Peyer's patch (tissue), 4 donors: ENCODE measurements around the gene AIMP1.

Experiments
- CTCF ChIP-seq, 6 experiments: fragments of 450-650 bp in 4 of 6; fragments of 200-600 bp in 2 of 6; sonication (generic) in 1 of 6; IDR thresholded peaks; one replicate each; pipeline ENCODE4 v1.5.1; 2017 to 2019; ENCODE audit warnings: antibody characterized with exemption in 6 of 6, mild to moderate bottlenecking in 3 of 6, moderate library complexity in 1 of 6
- POLR2A ChIP-seq, 2 donors: fragments of 450-650 bp; IDR thresholded peaks; one replicate each; pipeline ENCODE4 v1.5.1; 2017; ENCODE audit warnings: antibody characterized with exemption in 2 of 2, mild to moderate bottlenecking in 2 of 2, moderate library complexity in 2 of 2

DNA sequence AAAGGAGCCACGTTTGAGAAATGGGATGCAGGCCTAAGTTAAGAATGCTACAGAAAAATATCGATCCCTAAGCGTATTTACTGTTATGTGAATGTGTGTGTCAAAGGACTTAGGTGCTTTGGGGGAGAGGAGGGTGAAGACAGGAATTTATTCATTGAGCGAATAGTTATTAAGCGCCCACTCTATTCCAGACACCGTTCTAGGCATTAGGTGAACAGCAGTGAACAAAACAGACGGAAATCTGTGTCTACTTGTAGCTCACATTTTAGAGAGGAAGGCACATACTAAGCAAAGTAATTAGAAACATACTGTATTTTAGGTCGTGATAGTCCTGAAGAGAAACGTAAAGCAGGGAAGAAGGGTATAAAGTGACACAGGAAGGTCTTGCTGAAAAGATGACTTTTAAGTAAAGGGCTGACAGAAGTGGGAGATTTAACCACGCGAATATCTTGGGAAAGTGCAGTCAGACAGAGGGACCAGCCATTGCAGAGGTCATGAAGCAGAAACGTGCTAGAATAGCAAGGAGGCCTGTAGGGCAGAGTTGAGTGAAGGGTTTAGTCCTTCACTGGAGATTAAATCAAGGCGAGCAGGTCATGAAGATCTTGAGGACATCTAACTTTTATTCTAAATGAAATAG, 541 bp downstream of the AIMP1 start:
- no peak for TF ChIP-seq POLR2A (IDR thresholded peaks at IDR 0.05)
- TF ChIP-seq CTCF (IDR thresholded peaks at IDR 0.05), result no peak
